GM19468 (cell line): Measurements from ENCODE around the gene TSHZ2.
"Not testable (repeated sequence)": the region's sequence is repeated elsewhere in the genome, so short reads cannot be mapped to it uniquely, and the experiment has no call there.

ENCODE experiments used
- ATAC-seq: cut with Tn5 transposase; IDR thresholded peaks from one replicate; pipeline ENCODE4 v1.9.1; 2021; ENCODE audit warnings: mild to moderate bottlenecking, moderate library complexity, moderate number of reproducible peaks; ENCODE audit not compliant: unreplicated experiment; ENCODE audit errors: extremely low read depth

The TSHZ2 gene

GRCh38 chr20:52962183-52962582 lies 10.0 kb upstream of the TSHZ2 start:
- no peak for ATAC-seq

DNA sequence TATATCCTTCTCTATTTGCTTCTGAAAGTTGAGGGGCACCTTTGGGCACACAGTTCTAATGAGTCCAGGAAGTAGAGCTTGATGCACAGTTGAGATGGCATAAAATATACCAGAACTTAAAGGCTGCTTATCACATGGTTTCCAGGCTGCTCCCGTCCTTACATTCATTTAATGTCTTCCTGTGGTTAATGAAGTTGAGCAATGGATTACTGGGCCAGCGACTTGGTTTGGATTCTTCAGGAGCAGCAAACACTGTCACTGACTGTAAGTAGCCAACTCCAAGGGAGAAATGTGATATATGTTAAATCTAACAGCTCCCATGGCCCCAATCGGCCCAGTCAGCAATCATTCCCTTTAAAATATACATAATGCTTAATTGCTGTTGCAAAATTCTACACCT lies 9.0 kb upstream of the TSHZ2 start:
- ATAC-seq = no peak

GRCh38 chr20:52964131-52964530 lies 8.0 kb upstream of the TSHZ2 start:
- no peak for ATAC-seq

GRCh38 chr20:52965380-52965779 lies 6.8 kb upstream of the TSHZ2 start:
- no peak for ATAC-seq

- ATAC-seq = no peak
Measured at GRCh38 chr20:52965819-52966218, 6.3 kb upstream of the TSHZ2 start.

DNA sequence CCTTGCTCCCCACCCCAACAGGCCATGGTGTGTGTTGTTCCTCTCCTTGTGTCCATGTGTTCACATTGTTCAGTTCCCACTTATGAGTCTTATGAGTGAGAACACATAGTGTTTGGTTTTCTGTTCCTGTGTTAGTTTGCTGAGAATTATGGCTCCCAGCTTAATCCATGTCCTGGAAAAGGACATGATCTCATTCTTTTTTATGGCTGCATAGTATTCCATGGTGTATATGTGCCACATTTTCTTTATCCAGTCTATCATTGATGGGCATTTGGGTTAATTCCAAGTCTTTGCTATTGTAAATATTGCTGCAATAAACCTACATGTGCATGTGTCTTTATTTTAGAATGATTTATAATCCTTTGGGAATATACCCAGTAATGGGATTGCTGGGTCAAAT lies 5.6 kb upstream of the TSHZ2 start:
- not testable (repeated sequence) for ATAC-seq

GRCh38 chr20:52971498-52972189 lies 514 bp upstream of the TSHZ2 start:
- ATAC-seq = no peak

DNA sequence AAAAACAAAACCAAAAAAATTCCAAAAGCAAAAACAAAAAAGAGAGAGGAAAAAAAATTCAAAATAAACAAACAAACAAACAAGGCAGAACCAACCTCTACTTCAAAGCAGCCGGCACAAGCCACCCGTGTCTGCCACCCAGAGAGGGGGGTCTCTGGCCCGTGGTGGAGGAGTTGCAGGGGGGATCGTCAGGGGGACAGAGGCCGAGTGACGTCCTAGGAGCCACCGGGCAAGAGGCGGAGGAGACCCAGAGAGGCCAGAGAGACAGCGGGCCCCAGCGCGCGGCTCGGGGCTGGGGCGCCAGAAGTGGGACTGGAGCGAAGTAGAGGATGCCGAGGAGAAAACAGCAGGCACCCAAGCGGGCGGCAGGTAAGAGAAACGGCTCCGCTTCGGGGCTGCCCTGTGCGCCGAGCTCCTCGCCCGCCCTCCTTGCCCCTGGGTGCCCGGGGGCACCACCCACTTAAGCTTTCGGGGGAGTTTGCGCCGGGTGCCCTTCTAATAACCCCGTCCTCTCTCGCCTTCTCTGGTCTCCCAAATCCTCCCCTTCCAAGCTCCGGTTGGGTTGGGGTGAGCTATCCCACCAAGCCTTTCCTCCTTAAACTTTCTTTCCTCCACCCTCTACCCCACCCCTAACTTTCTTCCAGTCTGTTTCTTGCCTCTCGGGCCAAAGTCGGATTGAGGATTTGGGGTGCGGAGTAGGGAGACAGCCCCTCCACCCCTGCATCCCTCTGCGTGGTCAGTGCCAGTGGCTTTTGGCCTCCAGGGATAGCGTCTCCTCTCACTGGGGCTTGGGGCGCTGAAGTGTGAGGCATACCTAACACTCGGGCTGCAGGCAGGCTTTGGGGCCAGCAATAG lies 1.0 kb downstream of the TSHZ2 start:
- no peak for ATAC-seq

- ATAC-seq = no peak
Measured at GRCh38 chr20:52974179-52974594, 2.0 kb downstream of the TSHZ2 start.

GRCh38 chr20:52975029-52975732 lies 3.0 kb downstream of the TSHZ2 start:
- ATAC-seq = no peak

GRCh38 chr20:52975803-52976531 lies 3.8 kb downstream of the TSHZ2 start:
- no peak for ATAC-seq

DNA sequence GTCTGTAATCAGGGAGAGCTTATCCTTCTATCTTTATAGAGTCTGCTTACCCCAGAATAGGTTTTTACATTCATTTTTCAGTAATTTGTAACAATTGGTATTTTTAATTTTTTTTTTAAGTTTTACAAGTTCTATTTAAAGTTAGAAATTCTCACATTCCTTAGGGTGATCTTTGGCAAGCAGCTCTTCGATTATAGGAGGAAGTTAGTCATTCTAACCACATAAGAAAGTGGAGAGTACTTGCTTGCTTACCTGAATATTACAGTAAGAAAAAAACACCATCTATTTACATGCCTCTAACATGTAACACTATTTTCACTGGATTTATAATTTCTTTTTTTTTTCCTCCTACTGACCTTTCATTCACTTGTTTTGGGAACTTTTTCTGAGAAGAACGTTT lies 6.7 kb downstream of the TSHZ2 start:
- no peak for ATAC-seq

GRCh38 chr20:52981051-52981450 lies 8.9 kb downstream of the TSHZ2 start:
- ATAC-seq = no peak

DNA sequence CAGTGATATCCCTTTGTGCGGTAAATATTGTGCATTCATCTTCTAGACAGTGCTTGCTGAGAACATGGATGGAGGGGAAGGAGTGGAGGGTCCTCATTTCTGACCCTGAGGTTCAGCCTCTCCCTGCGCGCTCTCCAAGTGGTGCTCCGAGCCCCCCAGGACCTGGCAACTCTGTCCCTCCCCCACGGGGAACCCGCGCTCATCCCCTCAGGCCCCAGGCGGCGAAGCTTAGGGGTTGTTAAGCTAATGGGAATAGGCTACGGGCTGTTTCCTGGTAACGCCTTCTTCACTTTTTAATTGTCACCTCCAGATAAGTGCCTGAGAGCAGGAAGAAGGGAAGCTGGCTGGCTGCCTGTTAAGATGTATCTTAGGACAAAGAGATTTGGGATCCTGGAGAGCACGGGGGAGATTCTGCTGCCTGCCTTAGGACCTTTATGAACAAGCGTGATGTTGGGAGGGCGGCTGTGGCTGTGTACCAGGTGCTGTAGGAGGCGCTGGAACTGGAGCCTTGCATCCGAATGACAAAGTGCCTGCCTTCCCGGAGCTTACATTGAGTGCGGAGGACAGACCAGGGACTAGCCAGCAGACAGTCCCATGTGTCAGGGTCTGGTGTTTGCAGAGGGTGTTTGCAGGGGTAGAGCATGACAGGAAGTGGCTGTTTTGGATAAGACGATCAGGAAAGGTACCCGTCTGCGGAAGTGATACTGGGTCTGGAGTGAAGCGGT lies 11.7 kb downstream of the TSHZ2 start:
- no peak for ATAC-seq

DNA sequence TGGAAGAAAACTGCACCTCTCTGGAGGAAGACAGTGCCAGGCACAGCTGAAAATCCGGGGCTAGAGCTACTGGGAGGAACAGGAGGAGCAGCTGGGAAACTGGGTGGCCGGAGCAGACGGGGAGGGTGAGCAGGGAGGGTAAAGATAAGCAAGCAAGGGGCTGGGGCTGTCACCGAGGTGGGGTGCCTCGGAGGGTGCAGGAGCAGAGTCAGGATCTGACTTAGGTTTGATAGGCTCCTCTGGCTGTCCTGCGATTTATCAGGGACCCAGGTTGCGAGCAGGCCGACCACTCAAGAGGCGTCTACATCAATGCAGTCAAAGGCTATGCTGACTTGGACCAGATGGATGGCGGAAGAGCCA lies 12.3 kb downstream of the TSHZ2 start:
- ATAC-seq = no peak

DNA sequence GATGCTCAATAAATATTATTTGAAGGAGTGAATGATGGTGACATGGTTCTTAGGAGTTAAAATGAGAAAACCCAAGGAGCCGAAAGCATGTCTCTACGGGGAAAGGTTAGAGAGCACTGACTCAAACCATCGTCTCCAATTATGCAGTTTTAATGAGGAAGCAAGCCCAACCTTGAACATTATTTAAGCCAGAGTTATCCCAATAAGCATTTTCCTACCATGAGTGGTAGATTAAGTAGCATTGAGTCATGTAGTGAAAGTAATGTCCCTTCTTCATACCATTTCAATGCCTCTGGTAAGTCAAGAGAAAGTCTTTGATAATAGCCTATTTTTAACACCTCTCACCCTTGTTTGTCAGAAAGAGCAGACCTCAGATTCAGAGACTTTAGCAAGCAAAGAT lies 13.5 kb downstream of the TSHZ2 start:
- ATAC-seq = no peak

DNA sequence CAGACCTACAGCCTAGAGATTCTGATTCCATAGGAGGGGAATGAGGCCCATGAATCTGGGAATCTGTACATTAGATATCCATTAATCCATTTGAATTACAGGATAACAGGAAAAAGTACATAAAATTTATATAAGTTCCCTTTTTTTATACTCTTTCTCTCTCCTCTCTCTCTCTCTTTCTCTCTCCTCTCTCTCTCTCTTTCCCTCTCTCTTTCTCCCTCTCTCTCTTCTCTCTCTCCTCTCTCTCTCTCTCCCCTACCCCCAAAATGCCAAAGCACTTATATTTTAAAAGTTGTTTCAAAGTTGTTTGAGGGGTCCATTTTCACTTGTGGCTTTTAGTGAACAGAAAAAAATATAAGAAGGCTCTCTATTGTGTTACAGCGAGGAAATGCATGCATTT lies 15.1 kb downstream of the TSHZ2 start:
- no peak for ATAC-seq

DNA sequence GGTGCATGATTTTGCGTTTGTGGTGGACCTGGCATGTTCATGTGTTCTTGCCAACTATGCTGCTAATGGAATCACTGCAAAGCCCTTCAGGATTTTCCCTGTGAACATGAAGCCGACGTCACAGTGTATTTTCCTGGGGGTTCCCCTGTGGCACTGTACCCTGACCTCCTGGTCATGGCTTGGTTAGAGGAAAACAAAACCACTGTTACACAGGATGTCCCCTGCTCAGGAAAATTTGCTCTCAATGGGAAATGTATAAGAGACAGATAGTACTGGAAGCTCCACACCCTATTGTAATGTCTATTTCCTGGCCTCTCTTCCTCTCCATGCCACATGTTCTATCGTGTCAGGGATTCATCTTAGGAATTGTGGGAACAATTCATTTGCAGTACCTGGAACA lies 19.7 kb downstream of the TSHZ2 start:
- ATAC-seq = no peak

- no peak for ATAC-seq
Measured at GRCh38 chr20:52992632-52993031, 20.5 kb downstream of the TSHZ2 start.

DNA sequence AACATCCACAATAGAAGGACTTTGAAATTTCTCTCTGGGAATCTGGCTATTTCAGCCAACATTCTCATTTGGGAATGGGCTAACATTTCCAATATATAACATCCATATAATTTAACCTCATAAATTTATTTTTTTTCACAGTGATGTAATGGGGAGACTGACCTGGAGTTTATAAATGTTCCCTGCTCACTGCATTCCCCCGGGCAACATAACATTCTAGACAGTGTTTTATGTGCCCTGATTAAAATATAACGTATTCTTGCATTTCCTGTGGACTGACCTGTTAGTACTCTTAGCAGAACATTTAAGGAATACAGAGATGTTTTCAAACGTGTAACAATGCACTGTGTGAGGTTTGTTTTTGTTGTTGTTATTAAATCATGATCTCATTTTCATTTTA lies 20.9 kb downstream of the TSHZ2 start:
- no peak for ATAC-seq
